ENCODE data around the gene MTFMT.
A peak's percentile ranks its signal among the peaks of the same experiment; 100 is the strongest.
"Not testable (repeated sequence)": the region's sequence is repeated elsewhere in the genome, so short reads cannot be mapped to it uniquely, and the experiment has no call there.

Gene MTFMT

DNA sequence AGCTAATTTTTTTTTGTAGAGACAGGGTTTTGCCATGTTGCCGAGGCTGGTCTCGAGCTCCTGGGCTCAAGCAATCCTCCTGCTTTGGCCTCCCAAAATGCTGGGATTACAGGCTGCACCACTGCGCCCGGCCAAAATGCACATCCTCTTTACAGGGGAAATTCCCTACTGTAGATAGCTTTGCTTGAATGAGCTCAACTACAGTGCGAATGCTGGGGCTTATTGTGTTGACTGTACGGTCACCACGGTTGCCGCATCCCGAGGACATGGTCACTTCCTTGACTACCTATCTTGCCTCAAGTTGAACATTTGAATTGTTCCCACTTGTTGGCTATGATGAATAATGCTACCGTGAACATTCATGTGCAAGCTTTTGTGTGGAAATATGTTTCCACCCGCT is 5.3 kb upstream of the MTFMT start:
- DNase-seq = no peak

DNA sequence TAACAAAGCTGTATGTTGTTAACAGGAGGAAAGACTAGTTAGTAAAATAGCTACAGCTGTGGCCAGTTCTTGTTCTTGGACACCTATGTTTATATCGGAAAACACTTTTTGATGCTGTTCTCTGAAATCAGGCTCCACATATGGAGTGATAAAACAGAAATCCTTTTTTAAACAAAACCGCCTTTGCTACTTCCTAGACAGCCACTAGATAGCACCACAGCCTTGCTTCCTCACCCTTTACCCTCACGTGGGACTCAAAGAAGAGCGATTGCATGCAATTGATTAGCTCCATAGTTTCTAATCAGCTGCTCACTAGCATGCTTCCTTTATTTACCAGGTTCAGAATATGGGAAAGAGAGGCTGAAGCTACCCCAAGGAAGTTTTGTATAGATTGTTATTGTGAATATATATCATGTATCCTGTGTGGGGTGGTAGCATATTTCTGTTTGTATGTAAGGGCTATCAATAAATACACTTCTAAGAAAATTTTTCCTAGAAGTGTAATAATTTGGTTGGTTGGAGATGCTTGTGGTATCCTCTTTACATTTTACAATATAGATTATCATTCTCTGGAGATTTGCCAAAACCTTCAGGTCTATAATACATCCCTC is 4.3 kb upstream of the MTFMT start:
- no peak for DNase-seq

DNA sequence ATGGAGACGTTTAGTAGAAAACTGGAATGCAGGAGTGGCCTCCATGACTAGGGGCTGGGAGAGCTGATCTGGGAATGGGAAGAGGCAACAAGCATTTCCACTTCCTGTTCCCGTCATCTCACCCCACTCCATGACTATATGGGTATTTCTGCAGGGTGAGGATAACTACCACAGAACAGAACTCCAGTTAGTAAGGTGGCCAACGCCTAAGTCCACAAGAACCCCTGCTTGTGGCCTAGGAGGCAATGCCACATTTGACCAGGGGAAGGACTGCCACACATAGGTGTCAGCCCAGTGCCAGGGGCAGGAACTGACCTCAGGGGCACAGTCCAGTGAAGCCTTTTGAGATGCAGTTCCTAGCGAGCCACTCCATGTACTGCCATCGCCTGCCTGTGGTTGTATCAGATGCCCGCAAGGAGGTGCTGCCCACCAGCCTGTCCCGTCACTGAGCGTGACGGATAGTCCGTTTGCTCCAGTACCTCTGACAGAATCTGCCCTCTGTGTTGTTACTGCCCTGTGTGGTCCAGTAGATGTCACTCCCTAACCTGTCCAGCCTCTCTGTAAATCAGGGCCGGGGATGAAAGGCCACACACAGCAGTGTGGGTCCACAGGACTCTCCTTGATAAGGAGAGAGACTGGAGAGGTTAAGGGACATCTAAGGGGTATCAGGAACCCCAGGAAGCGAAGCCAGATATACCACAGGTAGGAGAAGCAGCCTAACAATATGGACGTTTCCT is 3.5 kb upstream of the MTFMT start:
- DNase-seq = no peak

DNA sequence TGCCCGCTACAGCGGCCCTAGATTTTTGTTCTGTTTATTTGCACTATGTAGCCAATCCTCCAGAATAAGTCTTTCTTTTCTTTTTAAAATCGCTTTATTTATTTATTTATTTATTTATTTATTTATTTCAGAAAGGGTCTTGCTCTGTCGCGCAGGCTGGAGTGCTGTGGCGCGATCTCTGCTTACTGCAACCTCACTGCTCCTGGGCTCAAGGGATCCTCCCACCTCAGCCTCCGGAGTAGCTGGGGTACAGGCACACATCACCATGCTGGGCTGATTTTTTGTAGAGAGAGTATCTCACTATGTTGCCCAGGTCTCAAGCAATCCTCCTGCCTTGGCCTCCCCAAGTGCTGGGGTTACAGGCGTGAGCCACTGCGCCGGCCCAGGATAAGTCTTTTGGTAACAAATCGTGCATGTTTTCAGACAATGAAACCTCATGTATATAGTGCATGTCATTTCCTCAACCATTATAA is 333 bp upstream of the MTFMT start:
- DNase-seq = no peak

DNA sequence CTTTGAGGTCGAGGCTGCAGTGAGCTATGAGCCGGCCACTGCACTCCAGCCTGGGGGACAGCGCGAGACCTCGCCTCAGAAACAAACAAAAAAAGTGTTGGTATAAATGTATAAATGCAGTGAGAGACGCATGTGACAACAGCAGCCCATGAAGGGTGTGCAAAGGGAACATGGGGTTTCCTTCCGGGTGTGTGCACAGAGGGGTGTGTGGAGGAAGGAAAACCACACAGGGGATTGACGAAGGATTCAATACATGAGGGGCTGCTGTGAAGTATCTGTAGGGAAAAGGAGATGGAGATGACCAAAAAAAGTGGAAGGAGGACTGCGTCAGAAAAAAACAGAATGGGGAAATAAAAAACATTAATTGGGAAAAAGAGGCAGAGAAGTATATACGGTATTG is 1.1 kb downstream of the MTFMT start:
- DNase-seq = no peak

DNA sequence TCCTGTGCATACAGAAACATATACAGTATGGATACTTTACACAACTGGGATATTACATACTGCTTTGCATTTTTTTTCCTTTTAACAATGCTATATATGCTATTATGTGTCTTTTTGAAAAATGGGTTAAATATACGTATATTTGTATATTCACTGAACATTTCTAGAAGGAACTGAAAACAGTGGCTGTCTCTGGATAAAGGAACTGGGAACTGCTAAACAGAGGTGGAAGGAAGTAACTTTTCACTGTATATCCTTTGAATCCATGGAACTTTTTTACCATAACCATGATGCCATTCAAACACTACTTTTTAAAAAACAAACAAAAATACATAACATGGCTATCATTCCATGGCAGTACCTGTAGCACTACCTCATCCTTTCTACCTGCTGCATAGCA is 1.8 kb downstream of the MTFMT start:
- DNase-seq = no peak

DNA sequence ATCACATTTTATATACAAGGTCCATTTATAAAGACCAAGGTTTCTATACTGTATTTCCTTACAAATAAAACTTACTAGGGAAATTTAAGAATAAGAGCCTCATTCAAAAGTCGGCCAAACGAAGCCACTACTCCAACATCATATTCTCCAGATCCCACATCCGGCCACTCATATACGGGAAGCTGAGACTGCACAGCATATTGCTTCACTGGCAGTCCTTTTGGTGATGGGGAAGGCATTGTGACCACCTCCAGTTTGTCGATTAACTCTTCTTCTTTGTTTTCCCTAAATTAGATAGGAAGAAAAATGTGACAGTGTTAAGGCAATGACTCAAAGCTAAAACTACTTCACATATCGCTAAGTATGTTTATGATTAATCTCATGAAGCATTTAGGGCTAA is 2.7 kb downstream of the MTFMT start:
- no peak for DNase-seq

DNA sequence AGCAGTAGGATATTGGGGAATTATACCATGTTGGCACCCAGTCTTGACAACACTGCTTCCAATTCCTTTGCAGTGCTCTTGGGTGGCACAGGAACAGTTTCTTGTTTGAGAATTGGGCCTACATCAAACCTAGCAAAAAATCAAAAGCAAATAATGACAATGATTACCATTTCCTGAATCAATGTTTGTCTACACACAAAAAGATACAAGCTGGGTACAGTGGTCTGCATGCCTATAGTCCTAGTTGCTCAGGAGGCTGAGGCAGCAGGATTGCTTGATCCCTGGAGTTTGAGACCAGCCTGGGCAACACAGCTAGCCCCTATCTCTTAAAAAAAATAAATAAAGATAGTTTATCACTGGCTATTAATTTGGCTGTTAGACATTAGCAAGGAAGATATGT is 8.0 kb downstream of the MTFMT start:
- no peak for DNase-seq

DNA sequence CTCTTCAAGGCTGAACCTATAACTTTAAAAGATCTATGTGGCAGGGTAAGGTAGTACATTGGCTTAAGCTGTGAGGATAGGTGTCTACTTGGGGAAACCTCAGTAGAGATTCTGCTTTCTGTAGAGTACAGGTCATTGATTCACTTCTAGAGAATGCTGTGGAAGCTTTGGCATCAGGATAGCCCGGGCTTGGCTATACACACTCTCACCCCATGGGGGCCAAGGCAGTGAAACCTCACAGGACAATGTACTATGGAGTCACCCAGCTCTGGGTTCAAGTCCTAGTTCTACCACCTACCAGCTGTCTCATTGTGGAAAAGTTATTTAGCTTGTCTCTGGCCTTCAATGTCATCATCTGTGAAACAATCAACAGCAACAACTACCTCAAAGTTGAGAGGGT is 9.0 kb downstream of the MTFMT start:
- DNase-seq = no peak

DNA sequence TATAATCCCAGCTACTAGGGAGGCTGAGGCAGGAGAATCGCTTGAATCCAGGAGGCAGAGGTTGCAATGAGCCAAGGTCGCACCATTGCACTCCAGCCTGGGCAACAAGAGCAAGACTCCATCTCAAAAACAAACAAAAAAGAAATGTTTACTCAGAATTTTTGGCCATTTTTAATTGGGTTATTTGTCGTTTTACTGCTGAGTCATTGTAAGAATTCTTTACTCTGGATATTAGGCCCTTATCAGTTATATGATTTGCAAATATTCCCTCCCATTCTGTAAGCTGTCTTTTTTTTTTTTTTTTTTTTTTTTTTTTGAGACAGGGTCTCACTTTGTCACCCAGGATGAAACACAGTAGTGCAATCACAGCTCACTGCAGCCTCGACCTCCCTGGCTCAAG is 18.2 kb downstream of the MTFMT start:
- DNase-seq = not testable (repeated sequence)

DNA sequence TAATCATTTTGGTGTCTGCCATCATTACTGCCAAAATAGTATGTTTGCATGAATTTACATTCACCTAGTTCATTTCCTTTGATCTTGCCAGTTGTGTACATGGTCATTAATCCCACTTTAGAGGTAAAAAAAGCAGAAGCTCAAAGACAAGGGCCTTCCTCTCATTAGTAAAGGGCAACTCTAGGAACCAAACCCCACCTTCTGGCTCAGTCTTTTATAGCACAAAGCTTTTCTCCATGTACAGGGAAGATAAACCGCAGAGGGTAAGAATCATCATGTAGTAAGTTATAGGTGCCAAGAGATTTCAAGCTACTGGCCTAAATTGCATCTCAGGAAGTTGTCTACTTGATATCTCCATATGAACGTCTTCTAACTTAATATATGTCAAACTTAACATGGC is 20.5 kb downstream of the MTFMT start:
- DNase-seq = no peak

DNA sequence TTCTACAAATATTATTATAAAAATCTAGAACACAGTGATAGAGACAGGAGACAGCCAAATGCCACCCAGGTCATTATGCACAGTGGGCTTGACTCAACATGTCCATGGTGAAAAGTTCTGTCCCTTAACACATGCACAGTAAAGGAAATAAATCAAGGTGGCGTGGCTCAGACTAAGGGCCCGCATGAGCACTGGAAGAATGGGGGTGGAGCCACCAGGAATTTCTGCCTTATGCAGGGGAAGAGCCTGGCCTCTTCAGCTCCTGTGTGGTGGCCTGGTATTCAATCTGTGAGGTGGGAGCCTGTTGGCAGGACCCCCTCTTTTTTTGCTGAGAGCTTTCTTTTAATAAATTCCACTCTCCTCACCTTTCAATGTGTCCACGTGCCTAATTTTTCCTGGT is 22.6 kb downstream of the MTFMT start:
- no peak for DNase-seq

DNA sequence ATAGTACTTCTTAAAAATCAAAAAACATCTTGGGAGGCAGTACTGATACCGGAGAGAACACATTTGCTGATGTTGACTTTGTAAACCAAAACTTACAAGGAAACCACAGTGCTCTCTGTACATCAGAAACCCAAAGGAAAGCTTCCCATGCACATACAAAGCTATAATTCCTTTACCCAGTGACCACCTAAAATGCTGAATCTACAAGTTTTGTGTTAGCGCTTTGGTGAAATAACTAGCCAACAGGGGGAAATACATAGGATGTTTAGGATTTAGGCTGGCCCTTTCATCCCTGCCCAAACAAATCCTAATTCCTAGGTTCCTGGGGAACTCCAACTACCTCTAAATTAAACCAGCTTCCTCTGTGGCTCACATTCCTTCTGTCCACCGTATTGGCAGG is 24.4 kb downstream of the MTFMT start:
- DNase-seq = no peak

DNA sequence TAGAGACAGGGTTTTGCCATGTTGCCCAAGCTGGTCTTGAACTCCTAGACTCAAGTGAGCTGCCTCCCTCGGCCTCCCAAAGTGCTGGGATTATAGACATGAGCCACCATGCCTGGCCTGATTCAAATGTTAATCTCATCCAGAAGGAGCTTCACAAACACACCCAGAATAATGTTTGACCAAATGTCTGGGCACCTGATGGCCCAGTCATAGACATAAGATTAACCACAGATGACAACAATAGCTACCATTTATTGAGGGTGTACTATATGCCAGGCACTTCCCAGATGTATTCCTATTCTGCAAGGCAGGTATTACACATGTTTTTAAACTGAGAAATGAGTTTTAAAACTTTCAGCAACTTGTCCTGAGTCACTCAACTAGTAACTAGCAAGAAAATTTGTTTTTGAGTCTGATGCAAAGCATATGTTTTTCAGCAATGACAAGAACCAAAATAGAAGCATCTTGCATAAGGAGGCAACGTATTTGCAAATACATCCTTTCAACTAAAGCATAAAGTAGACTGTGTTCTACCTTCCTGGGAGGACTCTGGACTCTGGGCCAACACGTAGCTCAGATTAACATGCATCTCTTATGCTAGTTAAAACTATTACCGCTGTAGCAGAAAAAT is 31.6 kb downstream of the MTFMT start:
- no peak for DNase-seq

DNA sequence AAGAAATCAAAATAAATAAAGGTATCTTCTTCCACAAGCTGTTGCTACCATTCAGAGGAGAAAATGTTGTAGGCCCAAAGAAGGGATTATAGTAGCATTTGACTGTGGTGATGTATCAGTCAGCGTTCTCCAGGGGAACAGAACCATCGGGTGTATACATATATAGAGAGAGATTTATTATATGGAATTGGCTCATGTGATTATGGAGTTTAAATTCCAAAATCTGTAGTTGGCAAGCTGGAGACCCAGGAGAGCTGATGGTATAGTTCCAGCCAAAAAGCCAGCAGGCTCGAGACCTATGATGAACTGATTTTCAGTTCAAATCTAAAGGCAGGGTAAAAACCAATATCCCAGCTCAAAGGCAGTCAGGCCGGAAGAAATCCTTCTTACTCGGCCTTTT is 32.4 kb downstream of the MTFMT start:
- no peak for DNase-seq

DNA sequence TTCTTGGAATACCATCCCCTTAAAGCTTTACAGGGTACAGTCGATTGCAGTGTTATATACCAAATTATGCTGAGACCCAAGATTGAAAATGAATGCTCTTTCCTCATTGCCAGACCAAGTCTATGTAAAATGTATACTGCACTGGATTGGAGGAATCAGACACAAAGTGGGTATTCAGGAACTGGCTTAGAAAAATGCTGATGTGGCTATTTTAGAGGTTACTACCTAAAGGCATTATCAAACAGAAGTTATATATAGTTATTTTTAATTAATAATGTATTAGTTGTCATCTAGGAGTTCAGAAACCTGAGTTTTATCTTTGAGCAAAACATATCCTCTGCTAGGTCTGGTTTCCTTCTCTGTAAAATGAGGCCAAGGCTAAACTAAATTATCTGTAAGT is 36.1 kb downstream of the MTFMT start:
- DNase-seq = no peak

DNA sequence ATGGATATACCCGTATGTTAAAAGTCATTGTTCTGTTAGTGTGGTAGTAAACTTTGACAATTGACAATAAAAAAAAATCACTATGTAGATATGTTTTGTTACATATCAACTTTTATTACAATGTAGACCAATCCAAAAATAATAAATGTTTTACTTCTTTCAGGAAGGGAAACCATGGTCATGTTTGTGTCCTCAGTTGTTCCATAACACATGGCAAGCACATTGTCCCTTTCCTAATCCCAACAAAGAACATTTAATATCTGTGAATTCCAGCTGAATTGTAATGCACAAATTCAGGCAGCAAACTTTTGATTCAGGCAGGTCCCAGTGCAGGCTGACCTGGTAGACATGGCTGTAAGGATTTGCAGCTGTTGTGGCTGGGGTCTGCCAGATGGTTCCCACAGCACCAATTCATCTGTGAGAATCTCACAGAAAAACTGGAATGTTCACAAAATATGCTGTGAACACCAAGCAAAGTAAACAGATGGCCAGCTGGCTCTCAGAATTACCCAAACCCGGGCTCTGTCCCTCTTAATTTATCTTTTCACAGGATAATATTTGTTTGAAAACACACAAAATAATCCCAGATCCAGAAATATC is 37.8 kb downstream of the MTFMT start:
- DNase-seq = no peak

DNA sequence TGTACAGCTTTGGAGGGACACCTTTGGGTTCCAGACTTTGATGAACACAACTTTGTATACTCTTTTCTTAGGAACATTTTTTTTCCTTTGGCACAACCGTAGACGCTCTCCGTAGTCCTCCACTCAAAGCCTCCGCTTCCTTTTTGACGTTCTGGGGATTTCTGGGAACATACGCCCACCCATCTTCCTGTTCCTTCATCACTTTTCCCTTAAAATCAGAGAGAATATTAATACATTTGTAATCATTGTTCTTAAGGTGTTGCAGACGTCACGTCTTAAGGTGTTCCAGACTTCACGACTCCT is 39.3 kb downstream of the MTFMT start:
- DNase-seq = no peak

DNA sequence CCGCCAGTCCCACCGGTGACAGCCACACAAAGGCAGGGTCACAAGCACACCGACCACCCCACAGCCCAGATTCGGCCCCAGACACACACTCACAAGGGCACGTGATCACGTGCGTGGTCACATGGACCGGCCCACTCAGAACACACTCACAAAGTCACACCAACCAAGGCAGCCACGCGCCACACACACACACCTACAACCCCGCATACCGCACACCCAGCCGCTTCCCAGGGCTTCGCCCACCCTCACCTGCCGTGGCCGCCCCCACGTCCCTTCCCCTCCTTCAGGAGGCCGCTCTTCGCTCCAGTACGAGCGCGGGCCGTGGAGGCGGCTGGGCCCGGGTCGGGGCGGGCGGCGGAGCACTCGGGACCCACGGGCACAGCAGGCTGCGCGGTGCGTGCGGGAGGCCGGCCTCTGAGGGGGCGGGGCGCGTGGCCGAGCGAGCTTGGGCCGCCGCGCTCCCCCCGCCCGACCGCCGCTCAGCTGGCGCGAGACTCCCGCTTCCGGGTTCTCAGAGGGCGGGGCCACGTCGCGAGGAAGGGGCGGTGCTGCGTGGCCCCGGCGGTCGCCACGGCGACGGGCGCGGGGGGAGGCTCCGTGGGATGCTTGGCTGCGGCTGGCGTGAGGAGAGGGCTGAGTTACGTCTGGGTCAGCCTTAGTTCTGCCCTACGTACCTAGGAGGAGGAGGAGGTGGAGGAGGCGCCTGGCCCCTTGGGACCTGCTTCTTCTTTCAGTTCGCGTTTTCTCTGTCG is 39.8 kb downstream of the MTFMT start, which contains the start of gene SPG21:
SPG21 (minus strand) TSS at position 499 of the 752 bp plus-strand sequence. CDS start 6,345 bp downstream, outside the sequence.
- peak; percentile 51 for DNase-seq

DNA sequence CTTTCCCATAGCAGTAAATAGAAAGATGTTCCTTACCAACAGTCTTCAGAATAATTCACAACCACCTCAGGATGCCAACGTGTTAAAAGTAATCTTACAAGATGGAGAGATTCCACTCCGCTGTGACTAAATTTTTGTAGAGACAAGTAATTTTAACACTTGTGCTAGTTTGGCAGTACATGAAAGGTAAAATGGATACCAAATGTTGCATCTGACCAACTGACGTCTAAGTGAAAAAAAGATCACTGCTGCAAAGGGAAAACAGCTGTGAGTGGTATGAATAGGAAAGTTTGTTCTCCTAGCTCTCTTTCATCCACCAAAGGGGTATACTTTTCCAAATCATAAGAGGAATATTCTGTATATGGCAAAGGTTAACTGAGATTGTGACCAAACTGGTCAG is 42.3 kb downstream of the MTFMT start:
- no peak for DNase-seq

DNA sequence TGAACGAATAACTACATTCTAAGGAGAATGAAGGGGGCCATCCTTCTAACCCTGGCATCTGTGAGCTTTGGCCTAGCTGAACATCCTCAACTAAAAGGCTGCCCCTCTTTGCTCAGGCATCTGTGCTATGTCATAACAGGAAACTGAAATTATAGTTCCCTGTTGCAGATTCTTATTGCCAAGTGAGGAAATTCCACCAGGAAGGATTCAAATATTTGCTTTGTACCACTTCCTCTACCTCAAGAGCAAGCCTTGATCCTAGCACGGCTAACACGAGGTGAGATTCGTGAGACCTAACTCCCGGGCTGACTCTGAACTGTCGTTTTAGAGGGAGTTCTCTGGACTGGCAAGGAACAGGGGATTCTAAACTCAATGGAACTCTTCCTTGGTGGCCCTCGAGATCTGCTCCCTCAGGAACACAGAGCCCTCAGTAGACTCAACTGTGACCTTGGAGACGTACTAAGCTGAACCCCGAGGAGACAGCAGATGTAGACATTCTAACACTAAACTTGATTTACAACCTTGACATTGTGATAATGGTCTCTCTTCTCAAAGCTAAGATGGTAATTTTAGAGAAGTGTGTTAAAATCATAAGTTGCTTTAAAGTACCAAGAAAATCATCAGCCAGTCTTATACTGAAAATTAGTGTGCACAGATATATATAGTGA is 43.9 kb downstream of the MTFMT start:
- peak; percentile 20 for DNase-seq

DNA sequence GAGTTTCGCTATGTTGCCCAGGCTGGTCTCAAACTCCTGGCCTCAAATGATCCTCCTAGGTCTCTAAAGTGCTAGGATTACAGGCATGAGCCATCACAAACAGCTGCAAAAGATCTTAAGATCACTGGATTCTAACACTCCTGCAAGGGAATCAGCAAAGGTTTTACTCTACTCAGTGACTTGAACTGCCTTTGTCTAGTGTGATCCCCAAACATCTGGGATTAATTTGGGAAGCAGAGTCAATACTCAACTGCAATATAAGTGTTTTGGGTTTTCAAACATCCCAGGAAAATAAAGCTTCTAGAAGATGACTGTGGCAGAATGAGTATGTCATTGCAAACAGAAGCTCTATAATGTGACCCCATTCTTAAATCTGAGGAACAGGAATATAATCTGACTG is 47.0 kb downstream of the MTFMT start:
- no peak for DNase-seq
